HG03460 (cell line): ENCODE data around the gene BFSP1.

ENCODE experiments used
- ATAC-seq: cut with Tn5 transposase; IDR thresholded peaks from one replicate; pipeline ENCODE4 v1.9.1; 2021; ENCODE audit not compliant: unreplicated experiment

The BFSP1 gene

GRCh38 chr20:17500826-17501225, 30.4 kb downstream of the BFSP1 start:
- ATAC-seq = no peak

DNA sequence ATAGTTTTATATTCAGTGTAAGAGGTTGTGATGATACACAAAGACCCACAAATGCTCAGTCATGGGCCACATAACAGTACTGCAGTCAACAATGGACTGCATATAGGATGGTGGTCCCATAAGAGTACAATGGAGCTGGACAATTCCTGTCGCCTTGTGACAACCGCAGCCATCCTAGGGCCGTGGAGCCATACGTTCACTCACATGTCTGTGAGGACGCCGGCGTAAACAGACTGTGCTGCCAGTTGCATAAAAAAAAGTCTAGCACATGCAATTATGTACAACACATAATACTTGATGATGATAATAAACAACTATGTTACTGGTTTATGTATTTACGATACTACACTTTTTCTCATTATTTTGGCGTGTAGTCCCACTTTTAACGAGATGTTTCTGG, 30.9 kb downstream of the BFSP1 start:
- no peak for ATAC-seq

DNA sequence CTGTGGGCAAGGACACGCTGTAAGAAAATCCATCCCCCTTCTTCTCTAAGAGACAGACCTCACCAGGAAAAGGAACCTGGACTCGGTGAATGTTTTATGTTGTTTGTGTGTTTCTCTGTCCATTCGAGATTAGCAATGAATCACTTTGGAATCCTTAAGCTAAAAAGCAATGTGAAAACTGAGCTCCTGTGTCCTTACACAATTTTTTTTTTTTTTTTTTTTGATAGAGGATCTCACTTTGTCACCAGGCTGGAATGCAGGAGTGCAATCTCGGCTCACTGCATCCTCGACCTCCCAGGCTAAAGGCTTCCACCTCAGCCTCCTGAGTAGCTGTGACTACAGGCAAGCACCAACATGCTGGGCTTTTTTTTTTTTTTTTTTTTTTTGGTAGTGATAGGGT, 32.1 kb downstream of the BFSP1 start:
- no peak for ATAC-seq

DNA sequence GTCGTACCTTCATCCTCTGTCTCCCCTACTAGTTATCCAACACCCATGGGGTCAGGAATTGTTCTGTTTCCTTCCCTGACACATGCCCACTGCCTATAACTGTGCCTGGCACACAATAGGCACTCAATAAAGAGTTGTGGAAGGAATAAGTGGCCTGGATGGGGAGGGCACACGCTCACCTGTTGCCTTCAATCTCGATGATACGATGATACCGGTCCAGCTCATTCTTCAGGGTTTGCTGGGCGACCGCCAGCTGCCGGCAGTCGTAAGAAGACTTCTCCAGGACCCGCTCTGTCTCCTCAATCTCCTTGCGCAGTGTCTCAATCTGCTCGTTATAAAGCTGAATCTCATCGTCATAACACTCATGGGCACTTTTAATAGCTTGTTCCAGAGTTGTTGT, 32.5 kb downstream of the BFSP1 start:
- no peak for ATAC-seq

- ATAC-seq = no peak
Measured at GRCh38 chr20:17497821-17498580, 33.2 kb downstream of the BFSP1 start.

GRCh38 chr20:17495826-17496225, 35.4 kb downstream of the BFSP1 start:
- no peak for ATAC-seq

DNA sequence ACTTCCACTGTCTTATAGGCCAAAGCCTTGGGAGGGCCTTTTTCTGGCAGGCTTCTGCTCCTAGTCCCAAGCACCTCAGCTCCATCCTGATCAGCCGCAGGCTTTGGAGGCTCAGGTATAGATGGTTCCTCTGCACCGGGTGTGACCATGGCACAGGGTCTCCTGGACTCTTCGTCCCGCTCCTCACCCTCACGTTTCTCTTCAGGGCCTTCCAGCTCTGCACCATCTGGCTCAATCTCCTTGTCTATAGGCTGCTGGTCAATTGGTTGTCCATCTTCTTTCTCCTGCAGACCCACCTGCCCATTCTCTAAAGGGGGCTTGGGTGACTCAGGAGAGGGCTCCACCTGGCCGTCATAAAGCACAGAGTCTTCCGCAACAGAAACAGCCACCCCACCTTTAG, 37.0 kb downstream of the BFSP1 start:
- ATAC-seq = no peak

DNA sequence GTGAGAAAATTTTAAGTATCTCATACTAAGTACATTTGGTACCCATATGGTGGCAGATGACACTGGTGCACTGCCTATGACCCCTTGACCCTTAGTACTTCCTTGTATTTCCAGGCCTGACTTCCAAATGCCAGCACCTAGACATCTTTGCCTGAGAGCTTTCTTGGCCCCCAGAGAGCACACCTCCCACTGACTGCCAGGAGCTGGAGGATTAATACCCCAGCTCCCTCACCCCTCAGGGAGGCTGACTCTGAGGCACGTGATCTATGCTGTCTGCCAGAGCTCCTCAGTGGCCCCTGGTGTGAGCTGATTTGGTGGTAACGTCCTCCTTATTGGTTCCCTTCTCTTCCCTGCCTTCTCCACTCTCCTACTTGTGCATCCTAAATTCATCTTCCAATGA, 38.0 kb downstream of the BFSP1 start:
- ATAC-seq = no peak

- ATAC-seq = no peak
Measured at GRCh38 chr20:17491488-17491887, 39.7 kb downstream of the BFSP1 start.

DNA sequence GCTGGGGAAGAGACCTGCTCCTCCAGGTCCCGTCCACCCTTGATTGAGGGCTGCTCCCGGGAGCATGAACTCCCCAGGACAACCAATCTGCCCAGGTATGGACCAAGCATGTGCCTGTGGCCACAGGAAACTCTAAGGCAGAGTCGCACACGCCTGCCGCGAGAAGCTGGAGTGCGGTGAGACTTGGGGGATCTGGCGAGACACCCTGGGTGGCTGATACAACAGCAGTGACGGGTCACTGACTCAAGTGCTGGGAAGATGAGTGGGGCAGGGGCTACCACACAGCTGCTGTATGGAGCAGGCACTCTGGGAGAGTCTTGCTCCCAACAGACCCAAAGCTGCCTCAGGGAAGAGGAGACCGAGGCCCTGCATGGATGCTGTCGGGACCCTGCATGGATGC, 40.1 kb downstream of the BFSP1 start:
- ATAC-seq = no peak

DNA sequence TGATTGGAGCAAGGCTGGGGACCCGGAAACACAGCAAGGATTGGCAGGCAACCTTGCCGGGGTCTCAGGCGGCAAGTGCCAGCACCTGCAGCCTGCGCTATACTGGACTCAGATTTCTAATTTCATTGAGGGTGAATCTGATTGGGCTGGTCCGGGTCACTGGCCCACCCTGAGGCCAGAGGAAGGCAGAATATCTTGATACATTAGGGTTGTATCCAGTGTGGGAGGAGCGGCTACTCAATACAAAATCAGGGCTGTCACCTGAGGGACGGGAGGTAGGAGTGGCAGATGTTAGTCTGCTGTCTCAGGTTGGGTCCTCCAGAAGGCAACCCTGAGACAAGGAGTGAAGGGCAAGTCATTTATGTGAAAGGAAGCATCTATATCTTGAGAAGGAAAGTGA, 40.7 kb downstream of the BFSP1 start:
- ATAC-seq = no peak

DNA sequence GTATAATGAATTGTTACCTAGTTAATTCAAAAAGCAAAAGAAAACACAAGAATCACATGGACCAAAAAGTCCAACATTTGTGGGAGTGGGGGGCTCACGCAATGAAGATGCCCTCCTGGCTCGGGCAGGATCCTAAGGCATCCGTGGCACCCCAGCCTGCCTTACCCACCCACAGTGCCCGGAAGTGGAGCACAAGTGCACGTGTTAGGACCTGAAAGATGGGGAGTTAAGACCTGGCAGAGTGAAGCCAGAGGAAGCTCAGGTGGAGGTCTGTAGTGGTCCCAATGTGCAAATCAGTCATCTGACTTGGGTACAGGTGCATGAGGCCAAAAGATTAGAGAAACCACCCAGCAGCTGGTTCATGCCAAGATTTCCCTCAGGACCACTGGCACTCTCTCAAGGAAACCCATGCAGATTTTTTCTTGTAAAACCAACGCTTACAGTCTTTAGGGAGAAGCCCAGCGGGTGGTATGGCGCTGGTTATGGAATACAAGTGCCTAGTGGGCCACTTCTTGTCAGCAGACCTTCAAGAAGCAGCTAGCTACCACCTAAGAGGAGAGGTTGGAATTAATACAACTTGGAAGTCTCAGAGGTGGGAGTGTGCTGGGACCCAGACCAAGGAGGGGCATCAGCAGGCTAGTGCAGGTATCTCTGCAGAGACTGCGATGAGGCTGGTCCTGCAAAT, 42.1 kb downstream of the BFSP1 start:
- no peak for ATAC-seq

GRCh38 chr20:17485017-17485416, 46.2 kb downstream of the BFSP1 start:
- ATAC-seq = no peak

- no peak for ATAC-seq
Measured at GRCh38 chr20:17482536-17482935, 48.6 kb downstream of the BFSP1 start.

- no peak for ATAC-seq
Measured at GRCh38 chr20:17481661-17482060, 49.5 kb downstream of the BFSP1 start.

GRCh38 chr20:17480696-17481095, 50.5 kb downstream of the BFSP1 start:
- no peak for ATAC-seq

- no peak for ATAC-seq
Measured at GRCh38 chr20:17479063-17479657, 52.0 kb downstream of the BFSP1 start.

- no peak for ATAC-seq
Measured at GRCh38 chr20:17473659-17474058, 57.5 kb downstream of the BFSP1 start.

- no peak for ATAC-seq
Measured at GRCh38 chr20:17471606-17472187, 59.5 kb downstream of the BFSP1 start.

GRCh38 chr20:17470973-17471372, 60.2 kb downstream of the BFSP1 start:
- ATAC-seq = no peak

DNA sequence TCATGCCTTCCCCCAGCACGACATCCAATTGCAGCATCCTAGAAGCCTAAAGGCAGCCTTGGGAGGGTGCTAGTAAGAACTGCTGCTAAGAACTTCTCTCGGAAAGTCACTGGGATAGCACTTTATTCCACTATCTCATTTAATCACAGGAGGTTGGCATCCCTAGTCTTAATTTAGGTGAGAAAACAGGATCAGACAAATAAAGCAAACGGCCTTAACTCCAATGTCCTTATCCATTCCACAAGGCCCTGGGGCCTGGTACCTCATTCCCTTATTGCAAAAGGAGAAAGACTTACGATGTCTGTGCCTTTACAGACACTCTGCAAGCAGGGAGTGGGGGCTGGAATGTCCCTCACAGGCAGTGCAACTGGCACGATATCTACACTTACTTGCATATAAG, 60.7 kb downstream of the BFSP1 start:
- no peak for ATAC-seq
